ENCODE data around the gene ABCB9.

DNA sequence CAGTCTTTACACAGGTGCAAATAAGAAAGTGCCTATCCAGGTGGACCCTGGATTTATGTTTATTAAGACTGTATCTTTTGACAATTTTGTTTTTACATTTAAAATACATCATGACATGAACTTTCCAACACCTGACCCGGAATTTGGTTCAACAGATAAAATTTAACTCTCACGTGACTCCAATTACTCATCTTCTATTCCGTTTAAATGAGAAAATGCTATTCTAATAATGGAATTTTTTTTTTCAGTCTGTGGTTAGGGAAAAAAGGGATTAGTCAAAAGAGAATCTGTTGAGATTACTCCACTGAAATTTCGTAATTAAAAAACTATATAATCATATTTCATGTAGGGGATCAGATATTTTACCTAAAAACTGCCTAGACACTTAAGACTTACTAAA lies 81.4 kb downstream of the ABCB9 start:
- TF ChIP-seq GATA2 (IDR thresholded peaks at IDR 0.05; ENCODE audit: low read depth, low read length) = no peak
- TF ChIP-seq GATA3 (IDR thresholded peaks at IDR 0.05; ENCODE audit: low read depth, low read length) = no peak
